GM12892 (cell line): ENCODE results near the gene CAMKMT.

ENCODE experiments used
- POLR2A ChIP-seq: IDR thresholded peaks from 2 replicates; pipeline ENCODE4 v1.6.1; 2011; ENCODE audit warnings: low read depth, low read length, control low read depth
- POLR2AphosphoS5 ChIP-seq: IDR thresholded peaks from 2 replicates; pipeline ENCODE4 v1.6.1; 2011; ENCODE audit warnings: low read depth, low read length, control low read depth

- no peak for TF ChIP-seq POLR2A
- no peak for TF ChIP-seq POLR2AphosphoS5
Observed at GRCh38 chr2:44799105-44799504, 437.4 kb downstream of the CAMKMT start.
